SJSA1 (cell line): ENCODE results near the gene TNS3. TPM values are rescaled to one million over a fixed set of nuclear protein-coding genes. Genes with fewer than 3 reads are reported as not detected.

Experiments
- DNase-seq, 2 experiments: peaks; one replicate each; pipeline ENCODE4 v3.0.0-alpha.2; 2015 to 2020; ENCODE audit warnings: low spot score in 2 of 2, low read depth in 1 of 2
- H3K27ac ChIP-seq: fragments of 250-450 bp; sonication (Bioruptor Pico); 2 replicates; pipeline ENCODE4 v1.5.1; 2020; ENCODE audit warnings: mild to moderate bottlenecking, moderate library complexity
- H3K27me3 ChIP-seq: fragments of 250-450 bp; sonication (Bioruptor Pico); replicated peaks from 2 replicates; pipeline ENCODE4 v1.5.1; 2020; ENCODE audit warnings: mild to moderate bottlenecking, moderate library complexity
- H3K36me3 ChIP-seq: fragments of 250-450 bp; sonication (Bioruptor Pico); 2 replicates; pipeline ENCODE4 v1.5.1; 2020; ENCODE audit warnings: mild to moderate bottlenecking
- H3K4me1 ChIP-seq: fragments of 250-450 bp; sonication (Bioruptor Pico); replicated peaks from 2 replicates; pipeline ENCODE4 v1.6.1; 2021; ENCODE audit warnings: mild to moderate bottlenecking
- H3K4me3 ChIP-seq: fragments of 250-450 bp; sonication (Bioruptor Pico); 2 replicates; pipeline ENCODE4 v1.5.1; 2020; ENCODE audit warnings: mild to moderate bottlenecking
- H3K9me3 ChIP-seq: fragments of 250-450 bp; sonication (Bioruptor Pico); replicated peaks from 2 replicates; pipeline ENCODE4 v1.5.1; 2020; ENCODE audit warnings: mild to moderate bottlenecking
- total RNA-seq: library from RNA; depleted of rRNA; stranded (reverse); fragments of >200 nt; shearing (Covaris generic); gene quantifications from 2 replicates; pipeline ENCODE4 v1.2.3, GENCODE V29; 2014

Gene TNS3
- total RNA-seq, 1 experiment from 2014 or later: 92.5 TPM

GRCh38 chr7:47308808-47309207 is 273.1 kb downstream of the TNS3 start:
- H3K4me3 ChIP-seq: no peak overlapping the region
- no peak for DNase-seq
- H3K36me3 ChIP-seq: peaks cover 45% of the 10 kb centered on the region
- peaks cover 9% of the 10 kb centered on the region for H3K4me1 ChIP-seq
- H3K27ac ChIP-seq: no peak overlapping the region
- H3K9me3 ChIP-seq: no peaks in the 10 kb centered on the region
- H3K27me3 ChIP-seq: no peaks in the 10 kb centered on the region

- no peaks in the 10 kb centered on the region for H3K4me1 ChIP-seq
- DNase-seq: no peak
- no peak overlapping the region for H3K4me3 ChIP-seq
- peaks cover 59% of the 10 kb centered on the region for H3K36me3 ChIP-seq
- H3K27ac ChIP-seq: no peak overlapping the region
- H3K27me3 ChIP-seq: no peaks in the 10 kb centered on the region
- no peaks in the 10 kb centered on the region for H3K9me3 ChIP-seq
Observed at GRCh38 chr7:47307311-47307710, 274.6 kb downstream of the TNS3 start.

- Histone ChIP-seq H3K4me3 (no peak overlapping the region), H3K36me3 (peaks cover 64% of the 10 kb centered on the region), H3K9me3 (no peaks in the 10 kb centered on the region), H3K27ac (no peak overlapping the region), H3K27me3 (no peaks in the 10 kb centered on the region), H3K4me1 (no peaks in the 10 kb centered on the region)
- no peak for DNase-seq
Observed at GRCh38 chr7:47304727-47305719, 276.9 kb downstream of the TNS3 start.

- no peaks in the 10 kb centered on the region for H3K4me1 ChIP-seq
- DNase-seq: no peak
- H3K9me3 ChIP-seq: no peaks in the 10 kb centered on the region
- no peak overlapping the region for H3K4me3 ChIP-seq
- H3K27ac ChIP-seq: no peak overlapping the region
- no peaks in the 10 kb centered on the region for H3K27me3 ChIP-seq
- peaks cover 69% of the 10 kb centered on the region for H3K36me3 ChIP-seq
Observed at GRCh38 chr7:47303695-47304453, 278.0 kb downstream of the TNS3 start.

GRCh38 chr7:47303014-47303694 is 278.8 kb downstream of the TNS3 start:
- Histone ChIP-seq H3K36me3 (peaks cover 74% of the 10 kb centered on the region), H3K4me1 (no peaks in the 10 kb centered on the region)

GRCh38 chr7:47302560-47302959 is 279.4 kb downstream of the TNS3 start:
- Histone ChIP-seq H3K27me3 (no peaks in the 10 kb centered on the region), H3K36me3 (peaks cover 78% of the 10 kb centered on the region), H3K4me1 (no peaks in the 10 kb centered on the region), H3K4me3 (no peak overlapping the region), H3K27ac (no peak overlapping the region), H3K9me3 (no peaks in the 10 kb centered on the region)
- no peak for DNase-seq

More at GRCh38 chr7:47303014-47303694, 278.8 kb downstream of the TNS3 start:
- Histone ChIP-seq H3K27me3 (no peaks in the 10 kb centered on the region), H3K4me3 (no peak overlapping the region), H3K9me3 (no peaks in the 10 kb centered on the region), H3K27ac (no peak overlapping the region)
- DNase-seq: no peak

- no peaks in the 10 kb centered on the region for H3K9me3 ChIP-seq
- H3K36me3 ChIP-seq: peaks cover 82% of the 10 kb centered on the region
- DNase-seq: no peak
- H3K4me1 ChIP-seq: no peaks in the 10 kb centered on the region
- no peak overlapping the region for H3K27ac ChIP-seq
- no peak overlapping the region for H3K4me3 ChIP-seq
- no peaks in the 10 kb centered on the region for H3K27me3 ChIP-seq
Observed at GRCh38 chr7:47301657-47302295, 280.1 kb downstream of the TNS3 start.

GRCh38 chr7:47301105-47301477 is 280.8 kb downstream of the TNS3 start:
- no peak for DNase-seq
- Histone ChIP-seq H3K4me3 (no peak overlapping the region), H3K27me3 (no peaks in the 10 kb centered on the region), H3K36me3 (peaks cover 89% of the 10 kb centered on the region), H3K27ac (no peak overlapping the region), H3K4me1 (no peaks in the 10 kb centered on the region), H3K9me3 (no peaks in the 10 kb centered on the region)

- Histone ChIP-seq H3K27me3 (no peaks in the 10 kb centered on the region), H3K27ac (no peak overlapping the region), H3K4me3 (no peak overlapping the region), H3K9me3 (no peaks in the 10 kb centered on the region), H3K4me1 (no peaks in the 10 kb centered on the region), H3K36me3 (peaks cover 94% of the 10 kb centered on the region)
- no peak for DNase-seq
Observed at GRCh38 chr7:47300472-47301104, 281.3 kb downstream of the TNS3 start.

- no peaks in the 10 kb centered on the region for H3K4me1 ChIP-seq
- peaks cover 96% of the 10 kb centered on the region for H3K36me3 ChIP-seq
- no peaks in the 10 kb centered on the region for H3K27me3 ChIP-seq
Observed at GRCh38 chr7:47299496-47299895, 282.4 kb downstream of the TNS3 start.

GRCh38 chr7:47298636-47299035 is 283.3 kb downstream of the TNS3 start:
- H3K36me3 ChIP-seq: peaks cover 96% of the 10 kb centered on the region

More at GRCh38 chr7:47299496-47299895, 282.4 kb downstream of the TNS3 start:
- Histone ChIP-seq H3K27ac (no peak overlapping the region), H3K4me3 (no peak overlapping the region), H3K9me3 (no peaks in the 10 kb centered on the region)
- no peak for DNase-seq

GRCh38 chr7:47297120-47297519 is 284.8 kb downstream of the TNS3 start:
- H3K36me3 ChIP-seq: peaks cover 96% of the 10 kb centered on the region
- H3K27ac ChIP-seq: no peak overlapping the region
- no peaks in the 10 kb centered on the region for H3K9me3 ChIP-seq
- H3K4me3 ChIP-seq: no peak overlapping the region
- no peak for DNase-seq
- H3K27me3 ChIP-seq: no peaks in the 10 kb centered on the region
- peaks cover 12% of the 10 kb centered on the region for H3K4me1 ChIP-seq

More at GRCh38 chr7:47298636-47299035, 283.3 kb downstream of the TNS3 start:
- Histone ChIP-seq H3K4me1 (no peaks in the 10 kb centered on the region), H3K9me3 (no peaks in the 10 kb centered on the region), H3K4me3 (no peak overlapping the region), H3K27ac (no peak overlapping the region), H3K27me3 (no peaks in the 10 kb centered on the region)
- DNase-seq: no peak

- Histone ChIP-seq H3K36me3 (peaks cover 92% of the 10 kb centered on the region), H3K27ac (no peak overlapping the region), H3K4me3 (no peak overlapping the region), H3K9me3 (no peaks in the 10 kb centered on the region), H3K27me3 (no peaks in the 10 kb centered on the region), H3K4me1 (peaks cover 27% of the 10 kb centered on the region)
- no peak for DNase-seq
Observed at GRCh38 chr7:47295606-47296005, 286.3 kb downstream of the TNS3 start.
